A673 (cell line): Measurements from ENCODE around the gene MRPS23.

Experiments
- EZH2 ChIP-seq: fragments of 200-600 bp; sonication (generic); IDR thresholded peaks from 2 replicates; pipeline ENCODE4 v1.6.1; 2017; ENCODE audit warnings: borderline replicate concordance, low read depth, mild to moderate bottlenecking, mixed read lengths, antibody characterized with exemption, low read length; ENCODE audit not compliant: poor library complexity, severe bottlenecking
- TF ChIP-seq, protein P1 (sequence below): fragments of 300-800, 200-600 bp; sonication (generic); conservative IDR thresholded peaks from 2 replicates; pipeline ENCODE4 v1.5.1; 2017; ENCODE audit warnings: low read depth, mild to moderate bottlenecking, antibody characterized with exemption, low read length, moderate library complexity, mixed read lengths

- TF ChIP-seq, protein P1, sequence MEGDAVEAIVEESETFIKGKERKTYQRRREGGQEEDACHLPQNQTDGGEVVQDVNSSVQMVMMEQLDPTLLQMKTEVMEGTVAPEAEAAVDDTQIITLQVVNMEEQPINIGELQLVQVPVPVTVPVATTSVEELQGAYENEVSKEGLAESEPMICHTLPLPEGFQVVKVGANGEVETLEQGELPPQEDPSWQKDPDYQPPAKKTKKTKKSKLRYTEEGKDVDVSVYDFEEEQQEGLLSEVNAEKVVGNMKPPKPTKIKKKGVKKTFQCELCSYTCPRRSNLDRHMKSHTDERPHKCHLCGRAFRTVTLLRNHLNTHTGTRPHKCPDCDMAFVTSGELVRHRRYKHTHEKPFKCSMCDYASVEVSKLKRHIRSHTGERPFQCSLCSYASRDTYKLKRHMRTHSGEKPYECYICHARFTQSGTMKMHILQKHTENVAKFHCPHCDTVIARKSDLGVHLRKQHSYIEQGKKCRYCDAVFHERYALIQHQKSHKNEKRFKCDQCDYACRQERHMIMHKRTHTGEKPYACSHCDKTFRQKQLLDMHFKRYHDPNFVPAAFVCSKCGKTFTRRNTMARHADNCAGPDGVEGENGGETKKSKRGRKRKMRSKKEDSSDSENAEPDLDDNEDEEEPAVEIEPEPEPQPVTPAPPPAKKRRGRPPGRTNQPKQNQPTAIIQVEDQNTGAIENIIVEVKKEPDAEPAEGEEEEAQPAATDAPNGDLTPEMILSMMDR, result no peak
- TF ChIP-seq EZH2, result no peak
Observed at GRCh38 chr17:57881783-57882351, 32.0 kb upstream of the MRPS23 start.
